Upper lobe of left lung (tissue), 6 donors: ENCODE results near the gene KLHL29. TPM values are rescaled to one million over a fixed set of nuclear protein-coding genes. Genes with fewer than 3 reads are reported as not detected.

ENCODE experiments used
- ATAC-seq, 2 donors: fragments of 200-7000 bp; cut with Tn5 transposase; one replicate each; pipeline ENCODE4 v1.9.1; 2022; ENCODE audit warnings: mild to moderate bottlenecking in 2 of 2, moderate library complexity in 2 of 2; ENCODE audit not compliant: low FRiP score in 2 of 2
- DNase-seq, 2 donors: peaks; one replicate each; pipeline ENCODE4 v3.0.0-alpha.2; 2019 to 2020
- H3K27ac ChIP-seq, 4 donors: fragments of 200-600 bp; sonication (generic); one replicate each; pipeline ENCODE4 v1.5.1; 2016 to 2019
- H3K27me3 ChIP-seq, 4 donors: fragments of 200-600 bp; sonication (generic); one replicate each; pipeline ENCODE4 v1.5.1; 2017 to 2019
- H3K36me3 ChIP-seq, 4 donors: fragments of 200-600 bp; sonication (generic); one replicate each; pipeline ENCODE4 v1.5.1; 2016 to 2019
- H3K4me1 ChIP-seq, 4 donors: fragments of 200-600 bp; sonication (generic); one replicate each; pipeline ENCODE4 v1.5.1; 2018 to 2019
- H3K4me3 ChIP-seq, 4 donors: fragments of 200-600 bp; sonication (generic); one replicate each; pipeline ENCODE4 v1.5.1; 2017 to 2019; ENCODE audit warnings: mild to moderate bottlenecking in 2 of 4, moderate library complexity in 1 of 4
- H3K9me3 ChIP-seq, 4 donors: fragments of 200-600 bp; sonication (generic); one replicate each; pipeline ENCODE4 v1.5.1; 2018 to 2019
- EP300 ChIP-seq, 4 donors: sonication (generic); formaldehyde crosslinking; IDR thresholded peaks; one replicate each; pipeline ENCODE4 v1.5.1; 2017; ENCODE audit warnings: antibody characterized with exemption in 4 of 4, control low read depth in 2 of 4
- POLR2A ChIP-seq, 4 donors: fragments of 450-650 bp; IDR thresholded peaks; one replicate each; pipeline ENCODE4 v1.5.1; 2016 to 2017; ENCODE audit warnings: antibody characterized with exemption in 4 of 4, mild to moderate bottlenecking in 2 of 4
- POLR2AphosphoS5 ChIP-seq, 2 donors: sonication (generic); formaldehyde crosslinking; IDR thresholded peaks; one replicate each; pipeline ENCODE4 v1.5.1; 2017; ENCODE audit warnings: antibody characterized with exemption in 2 of 2
- WGBS, 2 donors: methylation state at CpG; one replicate each; pipeline ENCODE4 v1.1.5; 2017 to 2018; 5-methylcytosine and 5-hydroxymethylcytosine counted together
- total RNA-seq, 6 donors: library from RNA; depleted of rRNA in 4 of 6; stranded (reverse); fragments of >200 nt in 4 of 6; gene quantifications; one replicate each; pipeline versions ENCODE4 v1.1.0 to v1.2.1, GENCODE V29; 2016 to 2021
- TF ChIP-seq, protein P1 (sequence below), 6 experiments: fragments of 450-650 bp in 4 of 6; fragments of 200-600 bp in 2 of 6; sonication (generic) in 2 of 6; IDR thresholded peaks; one replicate each; pipeline ENCODE4 v1.5.1; 2016 to 2019; ENCODE audit warnings: antibody characterized with exemption in 6 of 6
- donor health status: DM: no; HTN: no; CAD: no; lungs with moderate emphysema.
- donor health status: DM: no; HTN: yes; CAD: no; lungs with severe emphysema.

KLHL29 gene
- total RNA-seq, 6 donors from 2014 or later = 8.6 to 34.4 (median 18.2) TPM

DNA sequence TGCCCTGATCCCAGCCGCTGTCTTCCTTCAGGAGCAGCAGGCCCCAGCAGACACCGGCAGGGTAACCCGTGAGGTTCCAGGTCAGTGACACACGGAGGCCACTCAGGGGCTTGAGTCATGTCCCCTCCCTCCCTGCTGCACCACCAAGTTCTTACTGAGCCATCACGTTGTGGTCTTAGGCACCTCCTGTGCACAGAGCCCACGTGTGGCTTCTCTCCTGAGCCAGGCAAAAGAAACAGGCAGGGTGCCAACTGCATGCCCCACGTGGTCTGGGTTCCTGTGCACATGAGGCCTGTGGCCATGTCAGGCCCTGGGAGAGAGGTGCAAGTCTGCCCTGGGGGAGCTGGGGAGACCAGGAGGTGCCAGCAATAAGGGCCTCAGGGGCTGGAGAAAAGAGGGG, 264.8 kb downstream of the KLHL29 start:
- no peak for TF ChIP-seq POLR2AphosphoS5 (IDR thresholded peaks at IDR 0.05)
- TF ChIP-seq POLR2A (IDR thresholded peaks at IDR 0.05) = no peak
- TF ChIP-seq EP300 (IDR thresholded peaks at IDR 0.05) = no peak
- TF ChIP-seq, protein P1, sequence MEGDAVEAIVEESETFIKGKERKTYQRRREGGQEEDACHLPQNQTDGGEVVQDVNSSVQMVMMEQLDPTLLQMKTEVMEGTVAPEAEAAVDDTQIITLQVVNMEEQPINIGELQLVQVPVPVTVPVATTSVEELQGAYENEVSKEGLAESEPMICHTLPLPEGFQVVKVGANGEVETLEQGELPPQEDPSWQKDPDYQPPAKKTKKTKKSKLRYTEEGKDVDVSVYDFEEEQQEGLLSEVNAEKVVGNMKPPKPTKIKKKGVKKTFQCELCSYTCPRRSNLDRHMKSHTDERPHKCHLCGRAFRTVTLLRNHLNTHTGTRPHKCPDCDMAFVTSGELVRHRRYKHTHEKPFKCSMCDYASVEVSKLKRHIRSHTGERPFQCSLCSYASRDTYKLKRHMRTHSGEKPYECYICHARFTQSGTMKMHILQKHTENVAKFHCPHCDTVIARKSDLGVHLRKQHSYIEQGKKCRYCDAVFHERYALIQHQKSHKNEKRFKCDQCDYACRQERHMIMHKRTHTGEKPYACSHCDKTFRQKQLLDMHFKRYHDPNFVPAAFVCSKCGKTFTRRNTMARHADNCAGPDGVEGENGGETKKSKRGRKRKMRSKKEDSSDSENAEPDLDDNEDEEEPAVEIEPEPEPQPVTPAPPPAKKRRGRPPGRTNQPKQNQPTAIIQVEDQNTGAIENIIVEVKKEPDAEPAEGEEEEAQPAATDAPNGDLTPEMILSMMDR (IDR thresholded peaks at IDR 0.05) = no peak
- H3K4me1 ChIP-seq = no peaks in the 10 kb centered on the region
- H3K9me3 ChIP-seq = no peaks in the 10 kb centered on the region
- DNase-seq (no peak), ATAC-seq (peak in 1 of 2 donors; percentile 34)
- no peak overlapping the region for H3K27ac ChIP-seq
- no peaks in the 10 kb centered on the region for H3K27me3 ChIP-seq
- WGBS, 2 donors = 55 to 62% methylated on average over 5 to 7 of the region's 7 CpGs
- H3K36me3 ChIP-seq = no peaks in the 10 kb centered on the region
- no peak overlapping the region for H3K4me3 ChIP-seq

DNA sequence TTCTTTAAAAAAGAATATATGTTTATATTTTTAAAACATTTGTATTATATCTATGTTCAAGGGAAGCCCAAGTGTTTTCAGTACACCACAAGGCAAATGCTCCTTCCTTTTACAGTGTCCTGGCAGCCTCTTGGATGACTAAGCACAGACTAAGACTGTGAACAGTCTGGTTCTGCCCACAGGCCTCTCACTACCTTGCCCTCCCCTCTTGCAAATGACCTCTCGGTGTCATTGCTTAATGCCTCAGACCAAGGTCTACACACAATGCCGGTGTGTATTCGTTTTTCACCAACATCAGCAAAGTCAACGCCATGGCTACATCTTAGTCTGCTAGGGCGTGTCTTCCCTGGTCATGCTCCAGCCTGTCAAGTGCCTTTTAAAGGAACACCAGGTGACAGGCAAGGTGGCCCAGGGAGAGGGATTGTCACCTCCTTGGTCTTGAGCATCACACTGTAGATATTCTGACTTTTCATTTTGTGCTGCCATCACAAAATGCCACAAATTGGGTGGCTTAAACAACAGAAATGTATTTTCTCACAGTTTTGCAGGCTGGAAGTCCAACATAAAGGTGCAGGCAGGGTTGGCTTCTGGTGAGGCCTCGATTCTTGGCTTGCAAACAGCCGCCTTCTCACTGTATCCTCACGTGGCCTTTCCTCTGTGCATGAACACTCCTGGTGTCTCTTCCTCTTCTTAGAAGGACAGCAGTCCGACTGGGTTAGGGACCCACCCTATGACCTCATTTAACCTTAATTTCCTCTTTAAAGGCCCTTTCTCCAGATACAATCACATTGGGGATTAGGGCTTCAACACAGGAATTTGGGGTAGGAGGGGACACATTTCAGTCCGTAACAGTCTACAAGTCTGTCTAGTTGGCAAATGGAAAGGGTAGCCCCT, 266.5 kb downstream of the KLHL29 start:
- Histone ChIP-seq H3K27ac (no peak overlapping the region), H3K4me1 (no peaks in the 10 kb centered on the region), H3K9me3 (no peaks in the 10 kb centered on the region), H3K36me3 (no peaks in the 10 kb centered on the region), H3K27me3 (no peaks in the 10 kb centered on the region), H3K4me3 (no peak overlapping the region)
- no peak for DNase-seq
- no peak for ATAC-seq
- TF ChIP-seq EP300 (IDR thresholded peaks at IDR 0.05) (no peak), POLR2AphosphoS5 (IDR thresholded peaks at IDR 0.05) (no peak), POLR2A (IDR thresholded peaks at IDR 0.05) (no peak)
- TF ChIP-seq, protein P1 (IDR thresholded peaks at IDR 0.05) = no peak
- WGBS, 2 donors = 83 to 85% methylated on average over 10 of the region's 10 CpGs

DNA sequence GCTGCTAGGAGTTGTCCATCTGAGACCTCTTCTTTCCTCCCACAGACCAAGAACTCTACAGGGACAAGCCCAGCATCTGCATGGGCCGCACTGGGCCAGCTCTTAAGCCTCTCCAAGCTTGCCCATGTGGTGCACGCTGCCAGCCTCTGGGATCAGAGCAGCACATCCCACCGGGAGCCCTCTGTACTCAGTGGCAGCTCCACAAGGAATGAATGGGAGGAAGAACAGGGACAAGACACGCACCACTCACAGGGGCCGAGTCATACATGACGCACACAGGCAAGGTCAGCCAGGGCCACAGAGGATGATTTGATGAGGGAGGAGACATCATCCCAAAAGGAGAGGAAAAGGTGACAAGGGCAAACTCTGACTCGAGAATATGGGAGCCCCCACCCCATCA, 268.3 kb downstream of the KLHL29 start:
- Histone ChIP-seq H3K27ac (no peak overlapping the region), H3K9me3 (no peaks in the 10 kb centered on the region), H3K27me3 (no peaks in the 10 kb centered on the region), H3K4me1 (no peaks in the 10 kb centered on the region), H3K4me3 (no peak overlapping the region), H3K36me3 (no peaks in the 10 kb centered on the region)
- ATAC-seq (no peak), DNase-seq (no peak)
- TF ChIP-seq POLR2A (IDR thresholded peaks at IDR 0.05) (no peak), EP300 (IDR thresholded peaks at IDR 0.05) (no peak), POLR2AphosphoS5 (IDR thresholded peaks at IDR 0.05) (no peak)
- TF ChIP-seq, protein P1 (IDR thresholded peaks at IDR 0.05) = no peak
- 81 to 90% methylated on average over 7 of the region's 7 CpGs for WGBS, 2 donors

DNA sequence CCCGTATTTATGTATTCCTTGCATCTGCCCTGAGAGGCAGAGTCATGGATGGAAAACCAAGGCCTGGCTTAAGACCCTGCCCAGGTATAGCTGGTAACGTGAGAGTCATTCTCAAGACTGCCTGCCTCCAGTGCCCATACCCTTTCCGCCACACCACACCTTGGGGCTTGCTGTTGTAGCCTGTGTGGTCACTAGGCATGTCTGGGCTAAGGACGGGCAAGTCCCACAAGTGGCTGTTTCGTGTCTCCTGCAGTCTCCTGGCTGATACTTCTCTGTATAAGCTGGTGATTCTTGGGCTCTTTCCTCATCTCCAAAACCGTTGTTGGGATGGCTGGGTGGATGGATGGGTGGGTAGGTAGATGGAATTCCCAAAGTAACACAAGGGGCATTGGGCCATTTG, 269.8 kb downstream of the KLHL29 start:
- no peaks in the 10 kb centered on the region for H3K27me3 ChIP-seq
- no peaks in the 10 kb centered on the region for H3K9me3 ChIP-seq
- no peak for DNase-seq
- H3K4me3 ChIP-seq = no peak overlapping the region
- no peaks in the 10 kb centered on the region for H3K4me1 ChIP-seq
- no peak overlapping the region for H3K27ac ChIP-seq
- TF ChIP-seq, protein P1 (IDR thresholded peaks at IDR 0.05) = no peak
- TF ChIP-seq POLR2A (IDR thresholded peaks at IDR 0.05) (no peak), EP300 (IDR thresholded peaks at IDR 0.05) (no peak), POLR2AphosphoS5 (IDR thresholded peaks at IDR 0.05) (no peak)
- 89% methylated on average over 5 to 6 of the region's 6 CpGs for WGBS, 2 donors
- ATAC-seq = no peak
- H3K36me3 ChIP-seq = no peaks in the 10 kb centered on the region
